Measurements from ENCODE around the gene ICAM1.
"Not testable (repeated sequence)": the region's sequence is repeated elsewhere in the genome, so short reads cannot be mapped to it uniquely, and the experiment has no call there.

Gene ICAM1

GRCh38 chr19:10279737-10280442 is 9.0 kb downstream of the ICAM1 start:
- H3K4me1 ChIP-seq (ENCODE audit: control insufficient read depth, insufficient read depth, low read length, unreplicated experiment), result no peaks in the 10 kb centered on the region
- H3K79me2 ChIP-seq (ENCODE audit: control insufficient read depth, insufficient read depth, low read length, unreplicated experiment), result no peaks in the 10 kb centered on the region
- no peak overlapping the region for H3K27ac ChIP-seq (ENCODE audit: low read depth, low read length)
- 0 out of 2 replicates have a peak, but pooled peaks cover 2% of the 10 kb centered on the region for H3K36me3 ChIP-seq (ENCODE audit: insufficient read depth, low read length)
- no peak overlapping the region for H3K4me3 ChIP-seq (ENCODE audit: low read depth, low read length)
- no peak overlapping the region for H2AFZ ChIP-seq (ENCODE audit: low read length, unreplicated experiment)
- no peaks in the 10 kb centered on the region for H3K27me3 ChIP-seq (ENCODE audit: insufficient read depth, low read length)

GRCh38 chr19:10282043-10282442 is 11.1 kb downstream of the ICAM1 start:
- not testable (repeated sequence) for H3K27me3 ChIP-seq (ENCODE audit: insufficient read depth, low read length); H3K4me3 ChIP-seq (ENCODE audit: low read depth, low read length); H3K4me1 ChIP-seq (ENCODE audit: control insufficient read depth, insufficient read depth, low read length, unreplicated experiment); H3K36me3 ChIP-seq (ENCODE audit: insufficient read depth, low read length); H2AFZ ChIP-seq (ENCODE audit: low read length, unreplicated experiment); H3K79me2 ChIP-seq (ENCODE audit: control insufficient read depth, insufficient read depth, low read length, unreplicated experiment); H3K27ac ChIP-seq (ENCODE audit: low read depth, low read length)

- no peak overlapping the region for H3K27ac ChIP-seq (ENCODE audit: low read depth, low read length)
- no peaks in the 10 kb centered on the region for H3K27me3 ChIP-seq (ENCODE audit: insufficient read depth, low read length)
- H3K79me2 ChIP-seq (ENCODE audit: control insufficient read depth, insufficient read depth, low read length, unreplicated experiment), result no peaks in the 10 kb centered on the region
- peaks cover 2% of the 10 kb centered on the region; the same call in 1 of the 2 replicates for H3K36me3 ChIP-seq (ENCODE audit: insufficient read depth, low read length)
- no peak overlapping the region for H2AFZ ChIP-seq (ENCODE audit: low read length, unreplicated experiment)
- no peak overlapping the region for H3K4me3 ChIP-seq (ENCODE audit: low read depth, low read length)
- no peaks in the 10 kb centered on the region for H3K4me1 ChIP-seq (ENCODE audit: control insufficient read depth, insufficient read depth, low read length, unreplicated experiment)
These were observed 12.6 kb downstream of the ICAM1 start for GRCh38 chr19:10283301-10284064.

DNA sequence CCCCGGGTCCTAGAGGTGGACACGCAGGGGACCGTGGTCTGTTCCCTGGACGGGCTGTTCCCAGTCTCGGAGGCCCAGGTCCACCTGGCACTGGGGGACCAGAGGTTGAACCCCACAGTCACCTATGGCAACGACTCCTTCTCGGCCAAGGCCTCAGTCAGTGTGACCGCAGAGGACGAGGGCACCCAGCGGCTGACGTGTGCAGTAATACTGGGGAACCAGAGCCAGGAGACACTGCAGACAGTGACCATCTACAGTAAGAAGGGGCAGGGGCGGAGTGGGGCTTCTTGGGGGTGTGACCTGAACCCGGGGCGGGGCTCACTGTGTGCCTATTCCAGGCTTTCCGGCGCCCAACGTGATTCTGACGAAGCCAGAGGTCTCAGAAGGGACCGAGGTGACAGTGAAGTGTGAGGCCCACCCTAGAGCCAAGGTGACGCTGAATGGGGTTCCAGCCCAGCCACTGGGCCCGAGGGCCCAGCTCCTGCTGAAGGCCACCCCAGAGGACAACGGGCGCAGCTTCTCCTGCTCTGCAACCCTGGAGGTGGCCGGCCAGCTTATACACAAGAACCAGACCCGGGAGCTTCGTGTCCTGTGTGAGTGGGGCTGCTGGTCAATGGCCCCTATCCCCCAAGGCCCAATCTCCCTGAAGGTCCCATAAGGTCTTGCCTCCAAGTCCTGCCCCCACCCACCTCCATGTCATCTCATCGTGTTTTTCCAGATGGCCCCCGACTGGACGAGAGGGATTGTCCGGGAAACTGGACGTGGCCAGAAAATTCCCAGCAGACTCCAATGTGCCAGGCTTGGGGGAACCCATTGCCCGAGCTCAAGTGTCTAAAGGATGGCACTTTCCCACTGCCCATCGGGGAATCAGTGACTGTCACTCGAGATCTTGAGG is 13.4 kb downstream of the ICAM1 start:
- H3K36me3 ChIP-seq (ENCODE audit: insufficient read depth, low read length), result peaks cover 2% of the 10 kb centered on the region; the same call in 1 of the 2 replicates
- H3K27ac ChIP-seq (ENCODE audit: low read depth, low read length), result no peak overlapping the region
- H3K4me3 ChIP-seq (ENCODE audit: low read depth, low read length), result no peak overlapping the region
- no peaks in the 10 kb centered on the region for H3K4me1 ChIP-seq (ENCODE audit: control insufficient read depth, insufficient read depth, low read length, unreplicated experiment)
- no peaks in the 10 kb centered on the region for H3K79me2 ChIP-seq (ENCODE audit: control insufficient read depth, insufficient read depth, low read length, unreplicated experiment)
- no peak overlapping the region for H2AFZ ChIP-seq (ENCODE audit: low read length, unreplicated experiment)
- no peaks in the 10 kb centered on the region for H3K27me3 ChIP-seq (ENCODE audit: insufficient read depth, low read length)

DNA sequence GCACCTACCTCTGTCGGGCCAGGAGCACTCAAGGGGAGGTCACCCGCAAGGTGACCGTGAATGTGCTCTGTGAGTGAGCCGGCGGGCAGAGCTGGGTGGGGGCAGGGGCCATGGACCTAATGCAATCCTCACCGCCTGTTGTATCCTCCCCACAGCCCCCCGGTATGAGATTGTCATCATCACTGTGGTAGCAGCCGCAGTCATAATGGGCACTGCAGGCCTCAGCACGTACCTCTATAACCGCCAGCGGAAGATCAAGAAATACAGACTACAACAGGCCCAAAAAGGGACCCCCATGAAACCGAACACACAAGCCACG is 14.0 kb downstream of the ICAM1 start:
- H3K4me3 ChIP-seq (ENCODE audit: low read depth, low read length), result no peak overlapping the region
- H3K4me1 ChIP-seq (ENCODE audit: control insufficient read depth, insufficient read depth, low read length, unreplicated experiment), result no peaks in the 10 kb centered on the region
- H2AFZ ChIP-seq (ENCODE audit: low read length, unreplicated experiment), result no peak overlapping the region
- no peak overlapping the region for H3K27ac ChIP-seq (ENCODE audit: low read depth, low read length)
- H3K79me2 ChIP-seq (ENCODE audit: control insufficient read depth, insufficient read depth, low read length, unreplicated experiment), result no peaks in the 10 kb centered on the region
- no peaks in the 10 kb centered on the region for H3K27me3 ChIP-seq (ENCODE audit: insufficient read depth, low read length)
- no peaks in the 10 kb centered on the region; the same call in 1 of the 2 replicates for H3K36me3 ChIP-seq (ENCODE audit: insufficient read depth, low read length)

GRCh38 chr19:10285393-10285792 is 14.5 kb downstream of the ICAM1 start:
- no peaks in the 10 kb centered on the region for H3K27me3 ChIP-seq (ENCODE audit: insufficient read depth, low read length)
- H3K27ac ChIP-seq (ENCODE audit: low read depth, low read length), result no peak overlapping the region
- no peaks in the 10 kb centered on the region for H3K79me2 ChIP-seq (ENCODE audit: control insufficient read depth, insufficient read depth, low read length, unreplicated experiment)
- no peaks in the 10 kb centered on the region; the same call in 1 of the 2 replicates for H3K36me3 ChIP-seq (ENCODE audit: insufficient read depth, low read length)
- H3K4me3 ChIP-seq (ENCODE audit: low read depth, low read length), result no peak overlapping the region
- no peaks in the 10 kb centered on the region for H3K4me1 ChIP-seq (ENCODE audit: control insufficient read depth, insufficient read depth, low read length, unreplicated experiment)
- no peak overlapping the region for H2AFZ ChIP-seq (ENCODE audit: low read length, unreplicated experiment)

DNA sequence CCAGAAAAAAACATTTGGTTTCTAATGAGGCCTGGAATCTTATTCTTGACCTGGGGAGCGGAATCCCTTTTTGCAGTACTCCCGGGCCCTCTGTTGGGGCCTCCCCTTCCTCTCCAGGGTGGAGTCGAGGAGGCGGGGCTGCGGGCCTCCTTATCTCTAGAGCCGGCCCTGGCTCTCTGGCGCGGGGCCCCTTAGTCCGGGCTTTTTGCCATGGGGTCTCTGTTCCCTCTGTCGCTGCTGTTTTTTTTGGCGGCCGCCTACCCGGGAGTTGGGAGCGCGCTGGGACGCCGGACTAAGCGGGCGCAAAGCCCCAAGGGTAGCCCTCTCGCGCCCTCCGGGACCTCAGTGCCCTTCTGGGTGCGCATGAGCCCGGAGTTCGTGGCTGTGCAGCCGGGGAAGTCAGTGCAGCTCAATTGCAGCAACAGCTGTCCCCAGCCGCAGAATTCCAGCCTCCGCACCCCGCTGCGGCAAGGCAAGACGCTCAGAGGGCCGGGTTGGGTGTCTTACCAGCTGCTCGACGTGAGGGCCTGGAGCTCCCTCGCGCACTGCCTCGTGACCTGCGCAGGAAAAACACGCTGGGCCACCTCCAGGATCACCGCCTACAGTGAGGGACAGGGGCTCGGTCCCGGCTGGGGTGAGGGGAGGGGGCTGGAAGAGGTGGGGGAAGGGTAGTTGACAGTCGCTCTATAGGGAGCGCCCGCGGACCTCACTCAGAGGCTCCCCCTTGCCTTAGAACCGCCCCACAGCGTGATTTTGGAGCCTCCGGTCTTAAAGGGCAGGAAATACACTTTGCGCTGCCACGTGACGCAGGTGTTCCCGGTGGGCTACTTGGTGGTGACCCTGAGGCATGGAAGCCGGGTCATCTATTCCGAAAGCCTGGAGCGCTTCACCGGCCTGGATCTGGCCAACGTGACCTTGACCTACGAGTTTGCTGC is 16.1 kb downstream of the ICAM1 start, which contains the start of gene ICAM4:
Gene ICAM4, plus strand, starts transcription at position 153 of the 935 bp plus-strand sequence. Its CDS starts 58 bp downstream, at position 211.
- Histone ChIP-seq H3K27ac (ENCODE audit: low read depth, low read length) (no peak within 1 kb of the TSS), H3K27me3 (ENCODE audit: insufficient read depth, low read length) (0 out of 2 replicates have a peak, but pooled peaks cover 3% of the 10 kb centered on the region), H3K36me3 (ENCODE audit: insufficient read depth, low read length) (no peaks in the 10 kb centered on the region; the same call in 1 of the 2 replicates), H3K79me2 (ENCODE audit: control insufficient read depth, insufficient read depth, low read length, unreplicated experiment) (no peaks in the 10 kb centered on the region), H3K4me3 (ENCODE audit: low read depth, low read length) (no peak within 1 kb of the TSS), H3K4me1 (ENCODE audit: control insufficient read depth, insufficient read depth, low read length, unreplicated experiment) (no peaks in the 10 kb centered on the region), H2AFZ (ENCODE audit: low read length, unreplicated experiment) (no peak within 1 kb of the TSS)

- Histone ChIP-seq H3K27me3 (ENCODE audit: insufficient read depth, low read length) (0 out of 2 replicates have a peak, but pooled peaks cover 3% of the 10 kb centered on the region), H3K79me2 (ENCODE audit: control insufficient read depth, insufficient read depth, low read length, unreplicated experiment) (no peaks in the 10 kb centered on the region), H3K4me1 (ENCODE audit: control insufficient read depth, insufficient read depth, low read length, unreplicated experiment) (no peaks in the 10 kb centered on the region), H3K4me3 (ENCODE audit: low read depth, low read length) (peak overlapping the region; percentile 85), H3K27ac (ENCODE audit: low read depth, low read length) (peak overlapping the region; percentile 45; the same call in 1 of the 2 replicates), H3K36me3 (ENCODE audit: insufficient read depth, low read length) (peaks cover 3% of the 10 kb centered on the region; the same call in 1 of the 2 replicates), H2AFZ (ENCODE audit: low read length, unreplicated experiment) (no peak overlapping the region)
These were observed 17.8 kb downstream of the ICAM1 start for GRCh38 chr19:10288662-10289166.

DNA sequence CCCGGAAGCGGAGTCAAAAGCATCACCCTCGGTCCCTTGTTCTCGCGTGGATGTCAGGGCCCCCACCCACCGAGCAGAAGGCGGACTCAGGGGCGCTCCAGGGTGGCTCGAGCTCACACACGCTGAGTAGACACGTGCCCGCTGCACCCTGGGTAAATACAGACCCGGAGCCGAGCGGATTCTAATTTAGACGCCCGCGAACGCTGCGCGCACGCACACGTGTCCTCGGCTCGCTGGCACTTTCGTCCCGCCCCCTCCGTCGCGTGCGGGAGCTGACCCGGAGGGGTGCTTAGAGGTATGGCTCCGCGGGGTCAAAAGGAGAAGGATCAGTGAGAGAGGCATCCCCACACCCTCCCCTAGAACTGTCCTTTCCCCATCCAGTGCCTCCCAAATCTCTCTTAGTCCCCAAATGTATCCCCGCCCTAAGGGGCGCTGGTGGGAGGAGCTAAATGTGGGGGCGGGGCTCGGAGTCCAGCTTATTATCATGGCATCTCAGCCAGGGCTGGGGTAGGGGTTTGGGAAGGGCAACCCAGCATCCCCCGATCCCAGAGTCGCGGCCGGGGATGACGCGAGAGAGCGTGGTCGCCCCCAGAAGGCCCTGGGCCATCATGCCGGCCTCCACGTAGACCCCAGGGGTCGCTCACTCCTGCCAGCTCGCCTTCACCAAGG is 18.4 kb downstream of the ICAM1 start:
- no peaks in the 10 kb centered on the region for H3K79me2 ChIP-seq (ENCODE audit: control insufficient read depth, insufficient read depth, low read length, unreplicated experiment)
- peak overlapping the region; percentile 85 for H3K4me3 ChIP-seq (ENCODE audit: low read depth, low read length)
- H3K27ac ChIP-seq (ENCODE audit: low read depth, low read length), result peak overlapping the region; percentile 45; the same call in 1 of the 2 replicates

More for the DNA sequence above, 18.4 kb downstream of the ICAM1 start:
- H2AFZ ChIP-seq (ENCODE audit: low read length, unreplicated experiment), result no peak overlapping the region
- H3K4me1 ChIP-seq (ENCODE audit: control insufficient read depth, insufficient read depth, low read length, unreplicated experiment), result no peaks in the 10 kb centered on the region
- 0 out of 2 replicates have a peak, but pooled peaks cover 3% of the 10 kb centered on the region for H3K27me3 ChIP-seq (ENCODE audit: insufficient read depth, low read length)
- peaks cover 3% of the 10 kb centered on the region; the same call in 1 of the 2 replicates for H3K36me3 ChIP-seq (ENCODE audit: insufficient read depth, low read length)
